ENCODE data around the gene CA14. TPM values are rescaled to one million over a fixed set of nuclear protein-coding genes. Genes with fewer than 3 reads are reported as not detected.

The CA14 gene
- total RNA-seq, 1 experiment from 2014 or later: 42.0 TPM

DNA sequence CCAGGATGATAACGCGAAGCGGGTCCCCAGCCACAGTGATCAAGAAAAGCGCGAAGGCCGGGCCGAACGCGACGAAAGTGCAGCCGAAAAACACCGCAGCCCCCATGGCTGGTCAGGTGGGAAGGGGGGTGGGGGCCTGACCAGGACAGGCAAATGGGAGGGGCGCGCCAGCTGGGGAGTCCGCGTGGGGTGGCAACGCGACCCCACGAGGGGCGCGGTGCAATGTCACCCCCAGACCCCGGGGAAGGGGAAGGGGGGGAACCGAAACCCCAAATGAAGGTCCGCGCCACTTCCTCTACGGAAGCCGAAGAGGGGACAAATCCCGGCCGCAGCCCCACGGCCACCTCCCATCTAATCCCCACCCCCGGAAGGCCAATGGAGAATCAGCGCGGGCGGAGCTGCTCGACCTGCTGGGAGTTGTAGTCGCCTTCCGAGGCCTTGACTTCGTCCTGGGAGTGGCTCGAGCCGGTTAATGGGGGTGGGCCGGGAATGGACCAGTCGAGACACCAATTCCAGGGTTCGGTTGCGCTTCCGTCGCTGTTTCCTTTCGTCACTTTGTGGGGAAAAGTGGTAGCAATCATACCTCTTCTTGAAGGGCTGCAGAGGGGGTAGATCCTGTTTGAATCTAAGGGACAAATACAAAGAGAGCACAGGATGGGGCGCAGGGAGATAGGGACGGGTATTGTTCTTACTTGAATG, 11.3 kb downstream of the CA14 start, which contains the start of gene APH1A:
Gene APH1A, minus strand, starts transcription at position 312 of the 699 bp plus-strand sequence. Its CDS starts 206 bp downstream, at position 106.
- Histone ChIP-seq H2BK120ac (ENCODE audit: low read depth, low read length, poor library complexity, severe bottlenecking) (no peak within 1 kb of the TSS), H3K27ac (ENCODE audit: insufficient read length, low read depth, low read length) (peak within 1 kb of the TSS; percentile 80), H3T11ph (ENCODE audit: low read length) (no peak within 1 kb of the TSS), H3K23me2 (ENCODE audit: insufficient read length, low read depth, low read length, poor library complexity, severe bottlenecking) (peaks cover 20% of the 10 kb centered on the region), H3K79me1 (ENCODE audit: insufficient read depth, low read depth, low read length, poor library complexity, severe bottlenecking) (peaks cover 5% of the 10 kb centered on the region), H2BK15ac (ENCODE audit: low read depth, low read length) (no peak within 1 kb of the TSS), H3K18ac (ENCODE audit: insufficient read length, low read depth, low read length) (peak within 1 kb of the TSS; percentile 47), H4K5ac (ENCODE audit: insufficient read length, low read depth, low read length) (no peak within 1 kb of the TSS), H3K4ac (ENCODE audit: low read depth, low read length) (no peak within 1 kb of the TSS), H2BK5ac (ENCODE audit: insufficient read length, low read length) (no peak within 1 kb of the TSS), H4K91ac (ENCODE audit: insufficient read length, low read depth, low read length) (no peak within 1 kb of the TSS), H3K27me3 (ENCODE audit: insufficient read depth, low read length) (no peaks in the 10 kb centered on the region), H4K8ac (replicated peaks; ENCODE audit: insufficient read length, low read depth, low read length) (no peak within 1 kb of the TSS), H2BK12ac (ENCODE audit: insufficient read length, low read depth, low read length) (no peak within 1 kb of the TSS), H3K9me3 (ENCODE audit: control insufficient read depth, low read depth, low read length) (no peaks in the 10 kb centered on the region), H3K56ac (ENCODE audit: insufficient read length, low read depth, low read length) (no peak within 1 kb of the TSS), H2AK5ac (ENCODE audit: insufficient read length, low read length) (no peak within 1 kb of the TSS), H3K23ac (ENCODE audit: insufficient read length, low read depth, low read length) (no peak within 1 kb of the TSS), H2BK20ac (ENCODE audit: low read depth, low read length, poor library complexity, severe bottlenecking) (no peak within 1 kb of the TSS), H3K4me1 (ENCODE audit: insufficient read depth, low read length) (peaks cover 2% of the 10 kb centered on the region; the same call in 1 of the 2 replicates), H3K79me2 (ENCODE audit: insufficient read depth, low read length) (peaks cover 6% of the 10 kb centered on the region; the same call in 1 of the 2 replicates), H3K14ac (ENCODE audit: insufficient read depth, low read length) (peak within 1 kb of the TSS; percentile 44), H3K9ac (ENCODE audit: extremely low read depth, insufficient read length, low read length) (peak within 1 kb of the TSS; percentile 87), H3K4me2 (ENCODE audit: insufficient read depth, insufficient read length, low read length) (peak within 1 kb of the TSS; percentile 74), H4K20me1 (ENCODE audit: control insufficient read depth, insufficient read depth, insufficient read length) (no peaks in the 10 kb centered on the region), H2AFZ (ENCODE audit: low read length) (no peak within 1 kb of the TSS)
- no peaks in the 10 kb centered on the region; a peak in 2 of 5 replicates for H3K9me3 Mint-ChIP-seq
- no CpG with 5 or more reads among the region's 49 CpGs for WGBS (ENCODE audit: extremely low coverage, insufficient read length, low lambda C conversion rate)
- DNase-seq: peak; percentile 99
- TF ChIP-seq, protein P1, sequence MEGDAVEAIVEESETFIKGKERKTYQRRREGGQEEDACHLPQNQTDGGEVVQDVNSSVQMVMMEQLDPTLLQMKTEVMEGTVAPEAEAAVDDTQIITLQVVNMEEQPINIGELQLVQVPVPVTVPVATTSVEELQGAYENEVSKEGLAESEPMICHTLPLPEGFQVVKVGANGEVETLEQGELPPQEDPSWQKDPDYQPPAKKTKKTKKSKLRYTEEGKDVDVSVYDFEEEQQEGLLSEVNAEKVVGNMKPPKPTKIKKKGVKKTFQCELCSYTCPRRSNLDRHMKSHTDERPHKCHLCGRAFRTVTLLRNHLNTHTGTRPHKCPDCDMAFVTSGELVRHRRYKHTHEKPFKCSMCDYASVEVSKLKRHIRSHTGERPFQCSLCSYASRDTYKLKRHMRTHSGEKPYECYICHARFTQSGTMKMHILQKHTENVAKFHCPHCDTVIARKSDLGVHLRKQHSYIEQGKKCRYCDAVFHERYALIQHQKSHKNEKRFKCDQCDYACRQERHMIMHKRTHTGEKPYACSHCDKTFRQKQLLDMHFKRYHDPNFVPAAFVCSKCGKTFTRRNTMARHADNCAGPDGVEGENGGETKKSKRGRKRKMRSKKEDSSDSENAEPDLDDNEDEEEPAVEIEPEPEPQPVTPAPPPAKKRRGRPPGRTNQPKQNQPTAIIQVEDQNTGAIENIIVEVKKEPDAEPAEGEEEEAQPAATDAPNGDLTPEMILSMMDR (conservative IDR thresholded peaks at IDR 0.05): no peak
- no peaks in the 10 kb centered on the region for H3K27me3 Mint-ChIP-seq (ENCODE audit: low read depth)
- H3K36me3 Mint-ChIP-seq (ENCODE audit: insufficient read depth in 1 of 3, low read depth in 3 of 3): peaks cover 22 to 39% (median 37%) of the 10 kb centered on the region in 3 experiments
- peak within 1 kb of the TSS; percentile 100 for H3K4me3 Mint-ChIP-seq
- H3K27ac Mint-ChIP-seq: peak within 1 kb of the TSS; percentile 98 to 99 (median 99)
- H3K4me1 Mint-ChIP-seq: peaks cover 44 to 50% of the 10 kb centered on the region in 2 experiments

Data from H9 (cell line).